BLaER1 (cell line): ENCODE results near the gene MAN2A2.

Experiments used
- H3K27ac ChIP-seq: shearing (Covaris generic); formaldehyde crosslinking; 2 replicates; pipeline ENCODE4 v1.8.1; 2022
- H3K27me3 ChIP-seq: shearing (Covaris generic); formaldehyde crosslinking; 2 replicates; pipeline ENCODE4 v1.8.1; 2022
- H3K36me3 ChIP-seq: shearing (Covaris generic); formaldehyde crosslinking; 2 replicates; pipeline ENCODE4 v1.8.1; 2022
- H3K4me1 ChIP-seq: shearing (Covaris generic); formaldehyde crosslinking; 2 replicates; pipeline ENCODE4 v1.8.1; 2022
- H3K4me2 ChIP-seq: shearing (Covaris generic); formaldehyde crosslinking; 2 replicates; pipeline ENCODE4 v1.8.1; 2022
- H3K4me3 ChIP-seq: shearing (Covaris generic); formaldehyde crosslinking; 2 replicates; pipeline ENCODE4 v1.8.1; 2022
- H3K9ac ChIP-seq: shearing (Covaris generic); formaldehyde crosslinking; 2 replicates; pipeline ENCODE4 v1.8.1; 2022
- H3K9me3 ChIP-seq: shearing (Covaris generic); formaldehyde crosslinking; 2 replicates; pipeline ENCODE4 v1.8.1; 2022
- H4K20me1 ChIP-seq: shearing (Covaris generic); formaldehyde crosslinking; 2 replicates; pipeline ENCODE4 v1.8.1; 2022
- Cebpa-rat ChIP-seq: shearing (Covaris generic); IDR thresholded peaks from 2 replicates; pipeline ENCODE4 v1.8.1; 2022

Gene MAN2A2

DNA sequence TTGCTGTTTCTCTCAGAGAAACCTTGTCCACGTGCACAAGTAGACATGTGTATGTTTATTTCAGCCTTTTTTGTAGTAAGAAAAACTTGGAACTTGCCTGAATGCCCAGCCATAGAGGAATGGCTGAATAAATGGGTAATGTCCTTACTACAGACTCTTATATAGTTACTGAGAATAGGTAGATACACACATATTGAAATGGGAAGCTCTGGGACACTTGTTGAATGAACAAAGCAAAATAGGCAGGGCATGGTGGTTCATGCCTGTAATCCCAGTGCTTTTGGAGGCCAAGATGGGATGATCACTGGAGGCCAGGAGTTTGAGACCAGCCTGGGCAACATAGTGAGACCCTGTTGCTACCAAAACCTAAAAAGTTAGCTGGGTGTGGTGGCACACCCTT, 33.7 kb downstream of the MAN2A2 start:
- Histone ChIP-seq H3K9ac (peak overlapping the region; percentile 90), H3K4me1 (peaks cover 59% of the 10 kb centered on the region), H3K9me3 (no peaks in the 10 kb centered on the region), H3K4me2 (peak overlapping the region; percentile 100), H3K4me3 (no peak overlapping the region), H4K20me1 (peaks cover 21% of the 10 kb centered on the region), H3K36me3 (peaks cover 57% of the 10 kb centered on the region), H3K27ac (no peak overlapping the region), H3K27me3 (no peaks in the 10 kb centered on the region)
- TF ChIP-seq Cebpa-rat: no peak

DNA sequence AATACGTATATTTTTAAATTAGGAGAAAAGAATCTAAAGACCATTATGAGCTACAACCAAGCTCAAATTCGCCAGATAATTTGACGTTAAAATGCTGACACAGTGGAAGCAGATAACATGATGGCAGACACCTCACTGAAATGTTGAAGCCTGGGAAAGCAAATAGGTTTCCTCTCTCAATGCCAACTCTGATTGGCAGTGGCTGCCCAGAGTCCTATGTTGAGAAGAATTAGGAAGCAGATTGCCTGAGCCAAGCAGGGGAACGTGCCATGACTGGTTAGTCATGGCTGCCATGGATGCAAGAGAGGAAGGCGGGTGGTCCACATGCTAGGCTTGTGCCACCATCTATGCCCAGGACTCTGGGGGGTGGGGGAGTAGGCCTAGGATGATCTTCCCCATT, 35.2 kb downstream of the MAN2A2 start:
- TF ChIP-seq Cebpa-rat: no peak
- Histone ChIP-seq H3K9ac (no peak overlapping the region), H3K4me3 (no peak overlapping the region), H3K27ac (no peak overlapping the region), H3K36me3 (peaks cover 71% of the 10 kb centered on the region), H3K27me3 (no peaks in the 10 kb centered on the region), H4K20me1 (peaks cover 21% of the 10 kb centered on the region), H3K4me1 (peaks cover 49% of the 10 kb centered on the region), H3K4me2 (no peak overlapping the region), H3K9me3 (no peaks in the 10 kb centered on the region)

DNA sequence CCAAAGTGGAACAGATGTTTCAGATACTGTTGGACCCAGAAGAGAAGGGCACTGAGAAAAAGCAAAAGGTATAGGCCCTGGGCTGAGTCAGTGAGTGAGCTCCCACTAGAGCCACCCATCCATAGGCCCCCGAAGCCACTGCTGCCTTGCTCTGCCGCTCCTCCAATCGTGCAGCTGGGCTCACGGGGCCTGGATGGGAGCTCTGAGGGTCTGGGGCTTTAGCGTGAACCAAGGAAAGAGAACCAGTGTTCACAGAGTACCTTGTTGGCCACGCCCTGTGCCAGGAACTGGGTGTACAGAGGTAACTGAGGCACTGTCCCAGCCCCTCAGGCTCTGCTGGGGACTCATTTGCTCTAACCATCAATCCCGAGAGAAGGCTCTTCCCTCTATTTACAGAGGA, 36.7 kb downstream of the MAN2A2 start:
- H3K4me1 ChIP-seq: peaks cover 36% of the 10 kb centered on the region
- H3K4me3 ChIP-seq: no peak overlapping the region
- H3K27me3 ChIP-seq: no peaks in the 10 kb centered on the region
- TF ChIP-seq Cebpa-rat: no peak
- H3K36me3 ChIP-seq: peaks cover 86% of the 10 kb centered on the region
- H3K27ac ChIP-seq: no peak overlapping the region
- peaks cover 21% of the 10 kb centered on the region for H4K20me1 ChIP-seq
- H3K4me2 ChIP-seq: no peak overlapping the region
- H3K9ac ChIP-seq: no peak overlapping the region
- H3K9me3 ChIP-seq: no peaks in the 10 kb centered on the region

DNA sequence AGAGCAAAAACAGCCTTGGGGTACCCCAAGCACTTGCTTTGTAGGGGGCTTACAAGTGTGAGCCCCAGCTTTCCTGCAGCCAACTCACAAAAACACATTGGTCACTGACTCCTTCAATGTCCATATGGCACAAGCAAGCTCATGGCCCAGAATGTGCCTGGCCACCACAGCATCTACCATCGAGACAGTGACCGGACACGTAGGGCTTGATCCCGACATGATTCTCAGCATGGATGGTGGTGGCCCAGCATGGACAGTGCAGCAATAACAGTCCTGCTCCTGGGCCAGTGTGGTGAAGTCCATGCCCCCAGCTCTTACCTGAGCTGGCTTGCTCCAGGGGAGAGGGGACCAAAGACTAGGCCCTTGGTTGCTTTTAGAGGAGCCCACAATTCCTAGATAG, 37.9 kb downstream of the MAN2A2 start:
- peaks cover 30% of the 10 kb centered on the region for H3K4me1 ChIP-seq
- H3K27ac ChIP-seq: no peak overlapping the region

DNA sequence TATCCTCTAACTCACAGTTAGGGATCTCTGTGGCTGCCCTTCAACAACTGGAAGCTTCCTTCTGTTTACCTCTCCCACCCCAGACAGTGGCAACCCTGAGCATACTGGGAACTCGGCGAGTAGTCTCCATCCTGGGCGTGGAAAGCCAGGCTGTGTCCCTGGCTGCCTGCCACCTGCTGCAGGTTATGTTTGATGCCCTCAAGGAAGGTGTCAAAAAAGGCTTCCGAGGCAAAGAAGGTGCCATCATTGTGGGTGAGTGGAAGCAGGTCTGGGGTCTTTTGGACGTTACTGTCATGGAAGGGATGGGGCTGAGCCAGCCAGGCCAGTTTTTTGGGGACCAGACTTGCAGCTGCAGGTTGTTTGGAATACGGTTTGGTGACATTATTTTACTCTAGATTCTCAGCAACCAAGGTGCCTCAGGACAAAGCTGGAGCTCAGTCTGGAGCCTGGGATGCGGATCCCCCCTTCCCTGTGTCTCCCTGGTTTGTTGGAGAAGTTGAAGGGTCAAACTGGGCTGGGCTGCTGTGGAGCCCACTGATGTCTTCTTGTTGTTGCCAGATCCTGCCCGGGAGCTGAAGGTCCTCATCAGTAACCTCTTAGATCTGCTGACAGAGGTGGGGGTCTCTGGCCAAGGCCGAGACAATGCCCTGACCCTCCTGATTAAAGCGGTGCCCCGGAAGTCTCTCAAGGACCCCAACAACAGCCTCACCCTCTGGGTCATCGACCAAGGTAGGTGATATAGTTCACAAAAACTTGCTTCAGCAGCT, 39.4 kb downstream of the MAN2A2 start:
- Histone ChIP-seq H3K4me3 (no peak overlapping the region), H3K36me3 (peaks cover 100% of the 10 kb centered on the region), H3K9me3 (no peaks in the 10 kb centered on the region), H3K27me3 (no peaks in the 10 kb centered on the region), H4K20me1 (peaks cover 6% of the 10 kb centered on the region), H3K4me1 (peaks cover 15% of the 10 kb centered on the region), H3K9ac (no peak overlapping the region), H3K27ac (no peak overlapping the region), H3K4me2 (no peak overlapping the region)
- TF ChIP-seq Cebpa-rat: no peak

More for the DNA sequence above, 37.9 kb downstream of the MAN2A2 start:
- Histone ChIP-seq H3K27me3 (no peaks in the 10 kb centered on the region), H3K4me3 (no peak overlapping the region), H4K20me1 (peaks cover 14% of the 10 kb centered on the region), H3K9me3 (no peaks in the 10 kb centered on the region), H3K36me3 (peaks cover 99% of the 10 kb centered on the region), H3K4me2 (no peak overlapping the region), H3K9ac (0 out of 2 replicates have a peak overlapping the region, but pooled peaks have one; percentile 12)
- TF ChIP-seq Cebpa-rat: no peak

DNA sequence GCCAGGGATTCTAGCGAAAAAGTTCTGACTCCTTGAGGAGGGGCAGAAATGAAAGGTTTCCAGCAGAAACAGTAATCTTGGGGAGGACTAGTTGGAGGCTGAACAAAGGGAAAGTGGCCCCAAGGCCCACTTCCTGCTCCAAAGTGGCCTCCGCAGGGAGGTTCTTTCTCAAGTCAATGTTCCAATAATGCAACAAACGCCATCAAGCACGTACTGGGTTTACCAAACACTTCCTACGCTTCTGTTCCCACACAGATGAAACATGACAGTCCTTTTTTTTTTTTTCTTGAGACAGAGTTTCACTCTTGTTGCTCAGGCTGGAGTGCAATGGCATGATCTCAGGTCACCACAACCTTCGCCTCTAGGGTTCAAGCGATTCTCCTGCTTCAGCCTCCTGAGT, 42.0 kb downstream of the MAN2A2 start:
- Histone ChIP-seq H3K36me3 (peaks cover 100% of the 10 kb centered on the region), H3K27me3 (no peaks in the 10 kb centered on the region), H4K20me1 (peaks cover 25% of the 10 kb centered on the region), H3K4me3 (no peak overlapping the region), H3K9me3 (no peaks in the 10 kb centered on the region), H3K4me2 (no peak overlapping the region), H3K4me1 (peaks cover 3% of the 10 kb centered on the region; the same call in 1 of the 2 replicates), H3K9ac (no peak overlapping the region), H3K27ac (no peak overlapping the region)
- no peak for TF ChIP-seq Cebpa-rat

DNA sequence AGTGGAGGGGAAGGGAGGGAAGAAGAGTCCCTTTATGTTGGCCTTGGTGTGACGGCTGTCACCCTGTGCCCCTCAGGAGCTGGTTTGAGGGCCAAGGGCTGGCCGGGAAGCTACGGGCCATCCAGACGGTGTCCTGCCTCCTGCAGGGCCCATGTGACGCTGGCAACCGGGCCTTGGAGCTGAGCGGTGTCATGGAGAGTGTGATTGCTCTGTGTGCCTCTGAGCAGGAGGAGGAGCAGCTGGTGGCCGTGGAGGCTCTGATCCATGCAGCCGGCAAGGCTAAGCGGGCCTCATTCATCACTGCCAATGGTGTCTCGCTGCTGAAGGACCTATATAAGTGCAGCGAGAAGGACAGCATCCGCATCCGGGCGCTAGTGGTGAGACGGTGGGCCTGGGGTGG, 43.4 kb downstream of the MAN2A2 start:
- peaks cover 100% of the 10 kb centered on the region for H3K36me3 ChIP-seq
- H3K9me3 ChIP-seq: no peaks in the 10 kb centered on the region
- H3K27me3 ChIP-seq: no peaks in the 10 kb centered on the region
- H3K4me2 ChIP-seq: no peak overlapping the region
- no peak overlapping the region for H3K4me3 ChIP-seq
- peaks cover 4% of the 10 kb centered on the region; the same call in 1 of the 2 replicates for H3K4me1 ChIP-seq
- peaks cover 26% of the 10 kb centered on the region for H4K20me1 ChIP-seq
- no peak for TF ChIP-seq Cebpa-rat
- H3K27ac ChIP-seq: no peak overlapping the region
- no peak overlapping the region for H3K9ac ChIP-seq

DNA sequence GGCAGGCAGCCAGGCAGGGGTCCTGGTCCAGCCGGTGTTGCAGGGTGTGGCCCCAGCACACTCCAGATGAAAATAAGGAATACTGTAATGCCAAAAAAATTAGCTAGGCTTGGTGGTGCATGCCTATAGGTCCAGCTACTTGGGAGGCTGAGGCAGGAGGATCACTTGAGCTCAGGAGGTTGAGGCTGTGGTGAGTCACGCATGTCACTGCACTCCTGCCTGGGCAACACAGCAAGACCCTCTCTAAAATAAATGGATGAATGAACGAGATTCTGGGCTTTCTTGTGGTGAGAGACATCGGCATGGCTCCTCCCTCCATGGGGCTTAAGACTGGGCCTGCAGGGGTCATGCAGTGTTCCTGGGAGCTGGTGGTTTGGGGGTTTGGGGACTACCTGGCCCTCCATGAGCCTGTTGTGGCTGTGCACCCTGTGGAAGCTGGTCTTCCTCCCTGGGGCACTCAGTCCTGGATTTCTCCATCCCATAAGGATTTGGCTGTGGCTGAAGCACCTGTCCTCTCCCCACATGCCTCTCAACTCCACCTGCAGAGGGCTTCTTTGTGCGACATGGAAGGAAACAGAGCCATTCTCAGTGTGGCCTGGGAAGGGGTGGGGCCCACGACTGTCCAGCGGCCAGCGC, 44.0 kb downstream of the MAN2A2 start:
- no peaks in the 10 kb centered on the region for H3K27me3 ChIP-seq
- no peak for TF ChIP-seq Cebpa-rat
- H3K4me3 ChIP-seq: no peak overlapping the region
- no peaks in the 10 kb centered on the region for H3K9me3 ChIP-seq
- H4K20me1 ChIP-seq: peaks cover 26% of the 10 kb centered on the region
- H3K9ac ChIP-seq: no peak overlapping the region
- no peak overlapping the region for H3K27ac ChIP-seq
- H3K4me2 ChIP-seq: no peak overlapping the region
- H3K36me3 ChIP-seq: peaks cover 100% of the 10 kb centered on the region
- H3K4me1 ChIP-seq: peaks cover 4% of the 10 kb centered on the region; the same call in 1 of the 2 replicates

DNA sequence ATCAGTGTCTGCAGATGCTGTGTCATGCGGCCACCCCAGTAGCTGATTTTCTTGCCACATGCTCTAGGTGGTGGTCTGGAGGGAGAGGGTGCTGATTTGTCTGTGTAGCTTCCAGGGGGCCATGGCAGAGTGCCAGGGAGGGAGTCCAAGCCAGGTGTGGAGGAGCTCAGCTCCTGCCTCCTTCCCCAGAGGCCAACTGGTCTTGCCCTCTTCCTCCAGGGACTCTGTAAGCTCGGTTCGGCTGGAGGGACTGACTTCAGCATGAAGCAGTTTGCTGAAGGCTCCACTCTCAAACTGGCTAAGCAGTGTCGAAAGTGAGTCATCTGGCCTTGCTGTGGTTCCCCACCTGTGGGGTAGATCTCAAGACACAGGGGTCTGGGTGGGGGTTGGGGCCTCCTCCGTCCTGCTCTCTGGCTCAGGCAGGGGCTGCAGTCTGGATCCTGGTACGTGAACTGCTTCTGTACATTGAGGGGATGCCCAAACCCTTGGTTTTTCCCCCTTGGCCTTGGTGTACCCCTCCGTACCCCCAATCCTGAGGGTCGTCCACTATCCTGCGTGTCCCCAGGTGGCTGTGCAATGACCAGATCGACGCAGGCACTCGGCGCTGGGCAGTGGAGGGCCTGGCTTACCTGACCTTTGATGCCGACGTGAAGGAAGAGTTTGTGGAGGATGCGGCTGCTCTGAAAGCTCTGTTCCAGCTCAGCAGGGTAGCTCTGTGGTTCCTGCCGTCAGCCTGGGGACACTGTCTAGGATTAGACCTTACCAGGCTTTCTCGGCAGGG, 44.7 kb downstream of the MAN2A2 start:
- no peaks in the 10 kb centered on the region for H3K9me3 ChIP-seq
- no peaks in the 10 kb centered on the region for H3K27me3 ChIP-seq
- H3K4me2 ChIP-seq: no peak overlapping the region
- no peak for TF ChIP-seq Cebpa-rat
- H4K20me1 ChIP-seq: peaks cover 26% of the 10 kb centered on the region
- no peak overlapping the region for H3K27ac ChIP-seq
- peaks cover 4% of the 10 kb centered on the region; the same call in 1 of the 2 replicates for H3K4me1 ChIP-seq
- H3K4me3 ChIP-seq: no peak overlapping the region
- no peak overlapping the region for H3K9ac ChIP-seq
- H3K36me3 ChIP-seq: peaks cover 100% of the 10 kb centered on the region
